ENCODE measurements around the gene IFI27.

Gene IFI27

GRCh38 chr14:94103554-94104150, 6.9 kb upstream of the IFI27 start:
- no peak for DNase-seq

DNA sequence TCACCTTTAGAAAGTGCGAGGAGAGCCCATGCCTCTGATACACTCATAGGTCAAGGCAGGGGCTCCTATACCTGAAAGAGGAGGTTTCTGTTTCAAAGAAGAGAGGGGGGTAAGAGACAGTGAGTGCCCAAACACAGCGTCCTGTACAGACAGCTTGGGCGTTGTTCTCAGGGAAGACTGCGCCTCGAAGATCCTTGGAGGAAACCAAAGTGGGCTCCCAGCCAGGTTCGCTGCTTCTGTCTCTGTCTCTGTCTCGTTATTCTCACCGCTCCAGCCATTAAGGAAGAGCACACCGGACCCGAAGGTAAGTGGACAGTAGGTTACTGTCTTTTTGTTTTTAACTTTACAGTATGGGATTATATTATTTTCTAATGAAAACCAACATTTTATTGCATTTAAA, 5.8 kb upstream of the IFI27 start:
- no peak for DNase-seq

- DNase-seq, result no peak
Observed at GRCh38 chr14:94109915-94110250, 653 bp upstream of the IFI27 start.

DNA sequence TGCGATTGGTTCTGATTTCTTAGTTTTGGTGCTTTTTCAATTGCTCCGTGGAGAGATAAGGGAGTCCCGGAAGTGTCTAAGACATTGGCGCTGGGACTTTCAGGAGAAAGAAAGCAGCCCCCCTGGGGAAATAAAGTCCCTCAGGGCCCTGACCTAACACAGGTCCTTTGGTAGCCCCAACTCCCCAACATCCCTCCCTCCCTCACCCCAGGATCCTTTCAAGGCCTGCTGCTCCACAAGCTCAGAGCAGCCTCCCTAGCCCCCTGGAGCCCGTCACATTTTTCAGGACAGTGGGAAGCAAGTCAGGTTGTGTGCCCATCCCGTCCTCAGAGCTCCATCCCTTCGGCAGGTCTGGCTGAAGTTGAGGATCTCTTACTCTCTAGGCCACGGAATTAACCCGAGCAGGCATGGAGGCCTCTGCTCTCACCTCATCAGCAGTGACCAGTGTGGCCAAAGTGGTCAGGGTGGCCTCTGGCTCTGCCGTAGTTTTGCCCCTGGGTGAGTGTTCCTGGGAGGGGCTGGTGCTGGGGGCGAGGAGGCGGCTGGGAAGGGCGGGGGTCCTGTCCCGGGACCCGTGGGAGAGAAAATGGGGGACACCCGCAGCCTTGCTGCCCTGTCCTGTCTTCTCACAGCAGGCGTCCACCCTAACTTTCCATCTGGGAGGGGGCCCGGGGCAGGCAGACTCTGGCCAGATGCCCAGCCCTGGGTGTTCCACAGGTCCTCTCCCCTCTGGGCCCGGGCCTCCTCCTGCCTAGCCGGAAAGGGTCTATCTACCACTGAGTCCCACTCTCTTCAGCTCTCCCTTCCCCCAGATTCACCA, 950 bp downstream of the IFI27 start:
- no peak for DNase-seq

- no peak for DNase-seq
Observed at GRCh38 chr14:94112513-94113063, 2.1 kb downstream of the IFI27 start.

- DNase-seq, result no peak
Observed at GRCh38 chr14:94113073-94113472, 2.5 kb downstream of the IFI27 start.

DNA sequence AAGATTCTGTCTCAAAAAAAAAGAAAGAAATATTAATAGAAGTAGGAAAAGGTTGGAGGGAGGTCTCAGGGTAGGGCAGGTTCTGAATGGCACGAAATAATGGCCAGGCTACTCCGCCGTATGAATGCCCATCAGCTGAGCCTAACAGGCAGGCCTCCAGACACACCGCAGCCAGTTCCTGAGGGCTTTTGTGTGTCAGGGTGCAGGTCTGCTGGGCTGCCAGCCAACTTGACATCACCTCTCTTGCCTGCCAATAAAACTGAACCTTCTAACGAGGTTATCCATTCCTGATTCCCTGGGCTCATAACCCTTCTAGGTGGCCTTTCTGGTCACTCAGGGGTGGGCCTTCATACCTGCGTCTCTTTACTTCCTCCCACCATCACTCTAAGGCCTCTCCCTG, 3.0 kb downstream of the IFI27 start:
- DNase-seq, result no peak

DNA sequence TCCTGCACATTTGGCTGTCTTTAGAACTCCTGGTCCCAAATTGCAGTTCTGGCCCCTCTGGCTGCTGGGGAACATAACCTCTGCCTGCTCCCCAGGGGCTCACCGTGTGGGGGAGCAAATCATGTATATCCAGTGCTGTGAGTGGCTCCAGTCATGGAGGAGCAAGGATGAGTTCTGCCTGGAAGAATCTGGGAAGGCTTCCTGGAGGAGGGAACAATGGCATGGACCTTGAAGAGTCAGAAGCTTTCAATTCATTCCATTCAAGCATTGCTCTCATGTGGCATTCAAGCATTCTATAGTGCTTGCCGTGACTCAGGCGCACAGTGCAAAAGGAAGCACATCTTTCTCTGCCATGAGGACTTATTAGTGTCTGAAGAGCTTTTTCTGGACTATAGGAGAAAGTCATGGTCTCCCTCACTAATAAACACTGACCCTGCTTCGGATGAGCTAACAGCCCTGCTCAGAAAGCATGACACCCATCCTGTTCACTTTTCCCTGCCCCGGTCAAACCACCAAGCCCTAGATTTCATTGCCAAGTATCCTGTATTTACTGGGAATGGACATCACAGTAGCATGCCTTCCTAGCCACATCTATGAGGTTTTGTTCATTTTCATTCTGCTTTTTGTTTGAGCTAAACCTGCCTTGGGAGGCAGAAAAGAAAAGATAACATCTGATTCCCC, 3.5 kb downstream of the IFI27 start:
- DNase-seq, result no peak

DNA sequence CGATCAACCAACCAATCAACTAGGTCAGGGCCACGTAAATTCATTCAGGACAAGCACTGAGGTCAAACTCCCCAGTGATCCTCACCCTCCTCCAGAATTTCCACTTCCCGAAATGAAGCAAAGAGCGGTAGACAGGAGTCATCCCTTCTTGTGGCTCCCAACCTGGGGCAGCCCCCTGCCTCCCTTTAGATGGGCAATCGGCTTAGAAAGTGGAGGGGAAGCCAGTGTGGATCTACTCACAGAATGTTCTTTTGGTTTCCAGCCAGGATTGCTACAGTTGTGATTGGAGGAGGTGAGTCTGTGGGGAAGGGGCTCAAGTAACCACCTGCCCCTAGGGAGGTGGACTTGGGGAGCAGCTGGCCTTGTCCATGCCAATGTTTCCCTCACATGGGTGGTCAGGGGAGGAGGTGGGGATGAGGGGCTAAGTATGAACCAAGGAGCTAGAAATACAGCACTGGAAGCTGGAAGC, 4.1 kb downstream of the IFI27 start:
- DNase-seq, result no peak

GRCh38 chr14:94115058-94115591, 4.6 kb downstream of the IFI27 start:
- peak in 1 of 2 donors; percentile 12 for DNase-seq

DNA sequence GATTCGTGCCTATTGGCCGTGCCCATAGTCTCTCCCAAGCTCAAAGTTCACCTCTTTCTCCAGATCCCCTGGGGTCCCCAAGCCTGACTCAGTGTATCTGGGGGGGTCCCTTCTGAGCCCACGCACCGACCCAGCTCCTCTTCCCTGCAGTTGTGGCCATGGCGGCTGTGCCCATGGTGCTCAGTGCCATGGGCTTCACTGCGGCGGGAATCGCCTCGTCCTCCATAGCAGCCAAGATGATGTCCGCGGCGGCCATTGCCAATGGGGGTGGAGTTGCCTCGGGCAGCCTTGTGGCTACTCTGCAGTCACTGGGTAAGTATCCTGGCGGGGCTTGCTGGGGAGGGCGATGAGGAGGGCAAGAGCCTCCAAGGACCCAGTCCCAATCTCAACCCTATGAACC, 5.1 kb downstream of the IFI27 start:
- DNase-seq, result no peak

- DNase-seq, result no peak
Observed at GRCh38 chr14:94116701-94117100, 6.2 kb downstream of the IFI27 start.

DNA sequence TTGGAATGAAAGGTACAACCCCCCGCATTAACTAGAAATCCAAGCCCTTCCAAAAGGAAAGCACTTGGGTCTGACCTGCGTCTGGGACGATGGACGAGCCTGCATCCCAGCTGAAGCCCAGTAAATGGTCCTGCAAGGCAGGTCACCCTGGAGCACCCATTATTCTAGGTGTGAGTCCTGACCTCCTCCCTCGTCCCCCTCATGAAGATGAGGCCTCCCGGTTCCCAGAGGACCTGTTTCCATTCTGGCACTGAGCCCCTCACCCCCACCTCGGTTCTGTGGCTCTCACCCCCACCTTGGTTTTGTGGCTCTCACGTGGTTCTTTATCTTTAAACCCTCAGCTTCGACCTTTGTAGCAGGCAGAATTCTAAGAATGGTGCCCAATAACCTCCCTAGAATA, 7.3 kb downstream of the IFI27 start:
- no peak for DNase-seq

- DNase-seq, result no peak
Observed at GRCh38 chr14:94119071-94119470, 8.5 kb downstream of the IFI27 start.

- no peak for DNase-seq
Observed at GRCh38 chr14:94120667-94121340, 10.3 kb downstream of the IFI27 start.

DNA sequence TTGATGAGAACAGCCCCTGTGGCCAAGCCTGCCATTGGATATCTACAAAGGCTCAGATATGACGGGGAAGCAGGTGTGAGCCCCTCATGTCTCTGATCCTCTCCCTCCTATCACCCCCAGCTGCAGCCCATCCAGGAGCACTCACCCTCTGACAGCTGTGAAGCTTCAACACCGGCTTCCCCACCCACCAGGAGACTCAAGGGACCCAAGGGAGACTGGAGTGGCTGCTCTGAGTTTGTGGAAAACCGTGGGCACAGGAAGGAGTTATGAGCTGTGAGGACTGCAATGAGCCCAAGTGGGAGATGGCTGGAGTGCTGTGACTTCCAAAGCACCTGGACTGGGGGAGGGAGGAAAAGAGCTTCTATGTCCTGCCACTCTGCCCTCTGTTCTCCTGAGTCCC, 10.9 kb downstream of the IFI27 start:
- DNase-seq, result no peak

DNA sequence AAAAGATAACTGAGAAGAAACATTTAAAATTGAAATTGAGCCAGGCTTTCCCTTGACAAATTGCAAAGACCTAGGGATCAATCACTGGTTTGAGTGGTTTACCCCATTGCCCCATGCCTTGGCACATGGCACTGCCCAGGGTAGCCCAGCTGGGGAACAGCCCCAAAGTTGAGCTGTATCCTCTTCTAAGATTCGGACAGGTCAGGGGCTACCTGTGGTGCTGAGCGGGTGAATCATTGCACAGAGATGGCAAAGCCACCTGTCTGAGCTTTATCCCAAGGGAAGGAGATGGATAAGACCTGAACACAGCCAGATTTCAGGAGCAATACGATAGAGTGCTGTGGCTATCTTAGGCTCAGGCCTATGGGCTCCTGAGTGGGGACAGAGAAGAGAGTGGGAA, 11.9 kb downstream of the IFI27 start:
- no peak for DNase-seq

DNA sequence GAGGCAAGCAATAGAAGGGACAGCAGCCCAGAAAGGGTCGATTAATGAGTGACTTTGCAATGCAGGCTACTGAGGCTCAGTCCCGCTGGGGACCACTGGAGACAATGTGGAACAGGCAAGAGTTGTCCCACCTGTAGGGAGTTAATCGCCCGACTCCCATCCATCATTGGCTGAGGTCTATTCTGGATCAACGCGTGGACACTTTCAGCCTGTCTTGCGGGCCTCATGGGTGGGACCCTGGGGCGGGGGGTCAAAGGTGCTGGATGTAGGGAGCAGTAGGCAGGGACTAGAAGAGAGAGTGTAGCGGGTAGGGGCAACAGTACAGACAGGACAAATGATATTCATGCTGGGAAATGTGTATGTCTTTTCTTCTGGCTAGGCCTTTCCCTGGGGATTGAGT, 12.8 kb downstream of the IFI27 start:
- DNase-seq, result no peak

GRCh38 chr14:94123868-94124267, 13.3 kb downstream of the IFI27 start:
- DNase-seq, result no peak

DNA sequence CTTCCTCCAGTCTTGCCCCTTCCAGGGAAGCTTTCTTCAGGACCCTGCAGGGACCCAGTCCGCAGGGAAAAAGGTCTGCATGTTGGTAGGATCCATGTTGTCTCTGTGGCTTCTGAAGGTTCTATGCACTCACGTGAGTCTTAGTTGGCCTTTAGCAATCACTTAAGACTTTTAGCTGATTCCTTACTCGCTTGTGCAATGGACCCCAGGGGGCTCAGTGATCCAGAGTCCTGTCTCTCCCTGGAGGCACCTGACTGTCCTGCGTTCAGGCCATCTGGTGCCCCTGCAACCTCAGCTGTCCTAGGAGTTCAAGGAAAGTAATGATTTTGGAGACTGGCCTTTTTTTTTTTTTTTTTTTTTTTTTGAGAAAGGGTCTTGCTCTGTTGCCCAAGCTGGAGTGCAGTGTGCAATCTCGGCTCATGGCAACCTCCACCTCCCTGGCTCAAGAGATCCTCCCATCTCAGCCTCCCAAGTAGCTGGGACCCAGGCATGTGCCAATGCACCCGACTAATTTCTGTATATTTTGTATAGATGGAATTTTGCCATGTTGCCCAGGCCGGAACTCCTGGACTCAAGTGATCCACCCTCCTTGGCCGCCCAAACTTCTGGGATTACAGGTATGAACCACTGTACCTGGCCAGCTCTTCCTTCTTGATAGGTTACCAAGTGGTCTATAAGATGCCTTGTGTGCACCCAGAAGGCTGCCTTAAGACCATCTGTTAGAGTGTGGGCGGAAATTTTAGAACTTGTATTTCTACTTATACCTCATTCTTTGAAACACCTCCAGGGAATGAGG, 14.2 kb downstream of the IFI27 start:
- no peak for DNase-seq

- no peak for DNase-seq
Observed at GRCh38 chr14:94125659-94126418, 15.3 kb downstream of the IFI27 start.

- DNase-seq, result no peak
Observed at GRCh38 chr14:94126419-94126677, 15.8 kb downstream of the IFI27 start.
